Gastrocnemius medialis (tissue), 4 donors: Measurements from ENCODE around the gene RETREG2. TPM values are rescaled to one million over a fixed set of nuclear protein-coding genes. Genes with fewer than 3 reads are reported as not detected.

Experiments used
- ATAC-seq, 2 donors: fragments of 150-250 bp; one replicate each; pipeline ENCODE4 v1.9.1; 2016
- DNase-seq, 2 donors: peaks; one replicate each; pipeline ENCODE4 v3.0.0-alpha.2; 2019
- H3K27ac ChIP-seq, 4 donors: fragments of 200-600 bp; sonication (generic); 1 replicate in 1 of 4; 2 replicates in 3 of 4; pipeline ENCODE4 v1.5.1; 2016 to 2018; ENCODE audit warnings: mild to moderate bottlenecking in 2 of 4, moderate library complexity in 1 of 4
- H3K27me3 ChIP-seq, 3 donors: fragments of 200-600 bp; sonication (generic) in 2 of 3; 1 replicate in 1 of 3; 2 replicates in 2 of 3; pipeline versions ENCODE4 v1.5.1 to v1.6.0; 2016 to 2019; ENCODE audit warnings: mild to moderate bottlenecking in 1 of 3, moderate library complexity in 1 of 3
- H3K36me3 ChIP-seq, 2 donors: fragments of 200-600 bp; sonication (generic) in 1 of 2; one replicate each; pipeline ENCODE4 v1.5.1; 2017 to 2018
- H3K4me1 ChIP-seq, 2 donors: fragments of 200-600 bp; sonication (generic) in 1 of 2; one replicate each; pipeline ENCODE4 v1.5.1; 2016 to 2017; ENCODE audit warnings: mild to moderate bottlenecking in 2 of 2
- H3K4me3 ChIP-seq, 4 donors: fragments of 200-600 bp; sonication (generic) in 3 of 4; 1 replicate in 1 of 4; 2 replicates in 3 of 4; pipeline ENCODE4 v1.5.1; 2016 to 2019; ENCODE audit warnings: mild to moderate bottlenecking in 2 of 4
- H3K9me3 ChIP-seq, 3 donors: fragments of 200-600 bp; sonication (generic) in 2 of 3; 1 replicate in 1 of 3; 2 replicates in 2 of 3; pipeline ENCODE4 v1.5.1; 2016 to 2019
- POLR2A ChIP-seq, 2 donors: fragments of 450-650 bp; IDR thresholded peaks; one replicate each; pipeline ENCODE4 v1.6.1; 2017; ENCODE audit warnings: antibody characterized with exemption in 2 of 2, mild to moderate bottlenecking in 2 of 2, moderate library complexity in 2 of 2
- in situ Hi-C, 4 donors: fragments of 200-750 bp; cut with MboI; loops; one replicate each; pipeline versions ENCODE4 v1.15.0 to v1.8.0; 2017; ENCODE audit warnings: low sequenced_read_pairs in 4 of 4
- intact Hi-C: fragments of 100-400 bp; cut with DNase I; formaldehyde crosslinking; loops from one replicate; pipeline ENCODE4 v1.15.1; 2023; ENCODE audit warnings: low total_unique reads
- total RNA-seq, 4 donors: library from RNA; depleted of rRNA; stranded (reverse); fragments of >200 nt; gene quantifications; one replicate each; pipeline versions ENCODE4 v1.1.0 to v1.2.3, GENCODE V29; 2016
- TF ChIP-seq, protein P1 (sequence below), 5 experiments: fragments of 450-650 bp in 3 of 5; fragments of 200-600 bp in 2 of 5; sonication (generic) in 2 of 5; IDR thresholded peaks in 4 of 5; conservative IDR thresholded peaks in 1 of 5; 1 replicate in 4 of 5; 2 replicates in 1 of 5; pipeline ENCODE4 v1.5.1; 2016 to 2019; ENCODE audit warnings: antibody characterized with exemption in 5 of 5, mild to moderate bottlenecking in 3 of 5, moderate library complexity in 3 of 5

RETREG2 gene
- total RNA-seq, 4 donors from 2014 or later, result 39.8 to 57.2 (median 44.9) TPM

DNA sequence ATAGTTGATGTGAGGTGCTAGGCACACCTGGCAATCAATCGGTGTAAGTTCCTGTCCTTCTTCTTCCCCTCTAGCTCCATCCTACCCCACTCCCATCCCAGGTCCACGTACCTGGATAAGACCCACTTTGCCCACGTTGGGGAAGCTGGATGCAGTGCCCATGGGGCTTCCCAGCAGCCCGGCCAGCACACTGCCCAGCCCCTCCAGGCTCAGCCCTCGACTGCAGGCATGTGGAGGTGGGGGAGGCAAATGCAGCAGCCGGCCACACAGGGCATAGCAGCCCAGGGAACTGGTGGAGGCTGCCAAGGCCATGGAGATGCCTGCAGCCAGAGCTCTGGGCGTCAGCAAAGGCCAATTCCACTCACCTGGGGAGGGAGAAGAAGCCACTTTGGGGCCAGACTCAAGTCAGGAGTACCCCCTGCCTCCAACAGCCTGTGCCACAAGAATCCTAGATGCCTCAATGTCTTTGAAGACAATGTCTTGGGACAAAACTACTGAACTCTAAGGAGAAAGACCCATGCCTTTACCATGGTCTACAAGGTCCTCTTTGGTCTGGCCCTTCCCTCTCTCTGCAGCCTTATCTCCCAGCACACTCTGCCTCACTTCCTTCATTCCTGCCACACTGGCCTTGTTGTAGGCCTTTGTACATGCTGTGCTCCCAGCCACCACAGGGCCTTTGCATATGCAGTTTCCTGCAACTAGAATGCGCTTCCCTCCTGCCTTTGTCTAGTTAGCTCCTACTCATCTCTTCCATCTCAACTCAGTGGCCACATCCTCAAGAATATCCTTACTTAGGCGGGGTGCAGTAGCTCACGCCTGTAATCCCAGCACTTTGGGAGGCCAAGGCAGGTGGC, 12.8 kb upstream of the RETREG2 start:
- ATAC-seq, result no peak
- intact Hi-C loops (loop anchor here (10.0 kb wide), 1 partner anchor 330 kb away; the partner anchor contains the start of gene GMPPA), in situ Hi-C loops (loop anchor here in 2 of 4 donors (10.0 to 25.0 kb wide), 2 partner anchors 122 to 130 kb away; partner anchors contain the start of gene DNAJB2 (in 1 of the 2))
- TF ChIP-seq POLR2A (IDR thresholded peaks at IDR 0.05), result no peak
- TF ChIP-seq, protein P1, sequence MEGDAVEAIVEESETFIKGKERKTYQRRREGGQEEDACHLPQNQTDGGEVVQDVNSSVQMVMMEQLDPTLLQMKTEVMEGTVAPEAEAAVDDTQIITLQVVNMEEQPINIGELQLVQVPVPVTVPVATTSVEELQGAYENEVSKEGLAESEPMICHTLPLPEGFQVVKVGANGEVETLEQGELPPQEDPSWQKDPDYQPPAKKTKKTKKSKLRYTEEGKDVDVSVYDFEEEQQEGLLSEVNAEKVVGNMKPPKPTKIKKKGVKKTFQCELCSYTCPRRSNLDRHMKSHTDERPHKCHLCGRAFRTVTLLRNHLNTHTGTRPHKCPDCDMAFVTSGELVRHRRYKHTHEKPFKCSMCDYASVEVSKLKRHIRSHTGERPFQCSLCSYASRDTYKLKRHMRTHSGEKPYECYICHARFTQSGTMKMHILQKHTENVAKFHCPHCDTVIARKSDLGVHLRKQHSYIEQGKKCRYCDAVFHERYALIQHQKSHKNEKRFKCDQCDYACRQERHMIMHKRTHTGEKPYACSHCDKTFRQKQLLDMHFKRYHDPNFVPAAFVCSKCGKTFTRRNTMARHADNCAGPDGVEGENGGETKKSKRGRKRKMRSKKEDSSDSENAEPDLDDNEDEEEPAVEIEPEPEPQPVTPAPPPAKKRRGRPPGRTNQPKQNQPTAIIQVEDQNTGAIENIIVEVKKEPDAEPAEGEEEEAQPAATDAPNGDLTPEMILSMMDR (IDR thresholded peaks at IDR 0.05 in 4 of 5, conservative IDR thresholded peaks at IDR 0.05 in 1 of 5), result no peak
- Histone ChIP-seq H3K27me3 (no peaks in the 10 kb centered on the region), H3K4me1 (peaks cover 5% of the 10 kb centered on the region in 2 donors), H3K27ac (no peak overlapping the region), H3K36me3 (no peaks in the 10 kb centered on the region), H3K4me3 (no peak overlapping the region), H3K9me3 (no peaks in the 10 kb centered on the region)
- no peak for DNase-seq

DNA sequence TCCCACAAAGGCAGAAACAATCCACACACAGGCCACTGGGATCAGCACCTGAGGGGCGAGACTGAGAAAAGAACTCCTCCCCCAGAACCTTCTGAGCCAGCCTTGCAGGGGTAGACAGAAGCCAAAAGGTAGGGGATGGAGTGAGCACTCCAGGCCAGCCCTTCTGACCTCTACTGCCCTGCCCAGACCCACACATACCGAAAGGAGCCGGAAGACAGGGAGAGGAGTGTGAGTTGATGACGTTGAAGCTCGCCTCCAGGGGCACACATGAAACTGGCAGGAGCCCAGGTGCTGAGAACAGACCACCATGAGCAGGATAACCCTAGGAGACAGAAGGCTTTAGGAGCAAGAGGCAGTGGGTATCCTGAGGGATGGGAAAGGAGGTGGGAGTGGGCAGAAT, 10.1 kb upstream of the RETREG2 start:
- H3K4me1 ChIP-seq, result peaks cover 6 to 10% of the 10 kb centered on the region in 2 donors
- H3K4me3 ChIP-seq, result no peak overlapping the region
- in situ Hi-C loops, result loop anchor here in 2 of 4 donors (10.0 to 25.0 kb wide), 2 partner anchors 119 to 127 kb away; partner anchors contain the start of gene DNAJB2 (in 1 of the 2)
- TF ChIP-seq, protein P1 (IDR thresholded peaks at IDR 0.05 in 4 of 5, conservative IDR thresholded peaks at IDR 0.05 in 1 of 5), result no peak
- TF ChIP-seq POLR2A (IDR thresholded peaks at IDR 0.05), result no peak
- peaks cover 0 to 12% of the 10 kb centered on the region in 2 donors for H3K36me3 ChIP-seq
- H3K9me3 ChIP-seq, result no peaks in the 10 kb centered on the region
- DNase-seq (no peak), ATAC-seq (no peak)
- no peak overlapping the region for H3K27ac ChIP-seq
- intact Hi-C loops, result loop anchor here (10.0 kb wide), 1 partner anchor 327 kb away; the partner anchor contains the start of gene GMPPA
- no peaks in the 10 kb centered on the region for H3K27me3 ChIP-seq

DNA sequence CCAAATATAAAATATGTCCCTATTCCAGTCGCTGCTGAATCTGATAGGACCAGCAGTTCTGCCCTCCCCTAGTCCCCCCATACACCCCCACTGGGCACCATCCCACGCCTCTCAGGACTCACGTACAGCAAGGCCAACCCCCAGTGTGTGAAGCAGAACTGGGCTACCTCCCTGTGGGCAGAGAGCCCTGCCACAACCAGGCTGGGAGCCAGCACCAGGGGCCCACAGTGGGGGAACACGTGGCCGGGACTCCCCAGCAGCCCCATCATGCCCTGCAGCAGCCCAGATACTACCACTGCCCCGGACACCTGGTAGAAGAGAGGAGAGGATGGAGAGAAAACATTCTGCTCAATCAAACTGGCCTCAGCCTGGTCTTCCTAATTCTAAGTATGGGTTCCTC, 9.5 kb upstream of the RETREG2 start:
- H3K36me3 ChIP-seq, result peaks cover 0 to 17% of the 10 kb centered on the region in 2 donors
- intact Hi-C loops (loop anchor here (10.0 kb wide), 1 partner anchor 326 kb away; the partner anchor contains the start of gene GMPPA), in situ Hi-C loops (loop anchor here in 2 of 4 donors (10.0 to 25.0 kb wide), 2 partner anchors 119 to 126 kb away; partner anchors contain the start of gene DNAJB2 (in 1 of the 2))
- no peak for DNase-seq
- H3K9me3 ChIP-seq, result no peaks in the 10 kb centered on the region
- no peak overlapping the region for H3K4me3 ChIP-seq
- no peaks in the 10 kb centered on the region for H3K27me3 ChIP-seq
- ATAC-seq, result no peak
- peaks cover 6 to 10% of the 10 kb centered on the region in 2 donors for H3K4me1 ChIP-seq
- no peak for TF ChIP-seq POLR2A (IDR thresholded peaks at IDR 0.05)
- TF ChIP-seq, protein P1 (IDR thresholded peaks at IDR 0.05 in 4 of 5, conservative IDR thresholded peaks at IDR 0.05 in 1 of 5), result no peak
- no peak overlapping the region for H3K27ac ChIP-seq

DNA sequence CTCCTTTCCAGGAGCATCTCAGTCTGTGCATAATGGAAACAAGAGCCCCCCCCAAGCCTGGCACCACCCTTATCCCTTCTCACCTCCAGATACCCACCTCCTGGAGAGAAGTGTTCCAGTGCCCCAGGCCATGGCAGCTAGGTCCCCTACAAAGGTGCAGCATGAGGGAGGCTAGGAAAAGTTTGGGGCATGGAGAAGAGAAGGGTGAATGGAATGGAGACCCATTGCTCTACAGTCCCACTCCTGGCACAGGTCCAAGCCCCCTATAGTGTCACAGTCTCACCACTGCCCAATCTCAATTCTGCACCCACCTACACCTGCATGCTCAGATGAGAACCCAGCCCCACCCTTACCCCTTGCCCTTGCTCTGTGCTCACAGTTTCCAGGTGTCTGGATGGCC, 9.1 kb upstream of the RETREG2 start:
- in situ Hi-C loops (loop anchor here in 2 of 4 donors (10.0 to 25.0 kb wide), 2 partner anchors 118 to 126 kb away; partner anchors contain the start of gene DNAJB2 (in 1 of the 2)), intact Hi-C loops (loop anchor here (10.0 kb wide), 1 partner anchor 326 kb away; the partner anchor contains the start of gene GMPPA)
- ATAC-seq (no peak), DNase-seq (no peak)
- Histone ChIP-seq H3K4me3 (no peak overlapping the region), H3K4me1 (peaks cover 6 to 10% of the 10 kb centered on the region in 2 donors), H3K27me3 (no peaks in the 10 kb centered on the region), H3K27ac (no peak overlapping the region), H3K9me3 (no peaks in the 10 kb centered on the region), H3K36me3 (peaks cover 0 to 21% of the 10 kb centered on the region in 2 donors)
- no peak for TF ChIP-seq POLR2A (IDR thresholded peaks at IDR 0.05)
- TF ChIP-seq, protein P1 (IDR thresholded peaks at IDR 0.05 in 4 of 5, conservative IDR thresholded peaks at IDR 0.05 in 1 of 5), result no peak
